Left ventricle myocardium inferior (tissue), 1 donor: ENCODE results near the gene DTNA. TPM values are rescaled to one million over a fixed set of nuclear protein-coding genes. Genes with fewer than 3 reads are reported as not detected.

Experiments
- DNase-seq: peaks from one replicate; pipeline ENCODE4 v3.0.0-alpha.2; 2020
- H3K27ac ChIP-seq: fragments of 200-600 bp; replicated peaks from 2 replicates; pipeline ENCODE4 v1.8.0; 2021
- H3K27me3 ChIP-seq: fragments of 200-600 bp; 2 replicates; pipeline ENCODE4 v1.8.0; 2021; ENCODE audit warnings: low read depth
- H3K36me3 ChIP-seq: fragments of 200-600 bp; 2 replicates; pipeline ENCODE4 v1.8.0; 2021
- H3K4me1 ChIP-seq: fragments of 200-600 bp; 2 replicates; pipeline ENCODE4 v1.8.0; 2021
- H3K4me3 ChIP-seq: fragments of 200-600 bp; 2 replicates; pipeline ENCODE4 v1.8.0; 2021; ENCODE audit warnings: mild to moderate bottlenecking, moderate library complexity
- H3K9me3 ChIP-seq: fragments of 200-600 bp; replicated peaks from 2 replicates; pipeline ENCODE4 v1.8.0; 2021
- CTCF ChIP-seq: fragments of 200-600 bp; IDR thresholded peaks from 2 replicates; pipeline ENCODE4 v1.8.0; 2021; ENCODE audit warnings: antibody characterized with exemption, mild to moderate bottlenecking, borderline replicate concordance
- intact Hi-C: fragments of 100-400 bp; cut with micrococcal nuclease; formaldehyde crosslinking; loops from one replicate; pipeline ENCODE4 v1.11.0; 2022
- total RNA-seq: library from RNA; stranded (reverse); fragmentation: NEBNext Ultra II Directional; extraction: Animal tissue kit (Norgen Biotek cat#: 25700); gene quantifications from one replicate; pipeline ENCODE4 v1.2.1, GENCODE V29; 2021
- donor health status: DM: no; HTN: yes; CAD: no; lungs with severe emphysema.

The DTNA gene
- total RNA-seq, 1 donor from 2014 or later = 167 TPM

DNA sequence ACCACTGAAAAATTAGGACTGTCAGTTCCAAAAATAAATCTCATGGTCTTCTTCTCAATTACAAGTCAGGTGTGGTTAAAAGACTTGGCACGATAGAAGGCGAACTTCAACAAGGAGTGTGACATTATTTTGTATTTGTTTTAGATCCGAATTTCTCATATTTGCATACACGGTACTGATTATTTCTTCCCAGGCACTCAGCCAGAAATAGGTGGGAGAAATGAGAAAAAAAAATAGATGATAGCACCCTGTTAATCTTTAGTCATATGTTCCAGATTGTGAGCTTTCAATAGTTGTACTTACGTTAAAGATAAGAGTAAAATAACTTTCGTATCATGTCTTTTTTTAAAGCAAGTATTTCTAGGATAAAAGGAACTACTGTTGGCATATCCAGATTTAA, 106.1 kb downstream of the DTNA start:
- Histone ChIP-seq H3K27ac (no peak overlapping the region), H3K36me3 (peaks cover 23% of the 10 kb centered on the region), H3K27me3 (no peaks in the 10 kb centered on the region), H3K9me3 (no peaks in the 10 kb centered on the region), H3K4me3 (no peak overlapping the region), H3K4me1 (peaks cover 20% of the 10 kb centered on the region)
- TF ChIP-seq CTCF = no peak
- intact Hi-C loops = no loop called here
- DNase-seq = no peak

DNA sequence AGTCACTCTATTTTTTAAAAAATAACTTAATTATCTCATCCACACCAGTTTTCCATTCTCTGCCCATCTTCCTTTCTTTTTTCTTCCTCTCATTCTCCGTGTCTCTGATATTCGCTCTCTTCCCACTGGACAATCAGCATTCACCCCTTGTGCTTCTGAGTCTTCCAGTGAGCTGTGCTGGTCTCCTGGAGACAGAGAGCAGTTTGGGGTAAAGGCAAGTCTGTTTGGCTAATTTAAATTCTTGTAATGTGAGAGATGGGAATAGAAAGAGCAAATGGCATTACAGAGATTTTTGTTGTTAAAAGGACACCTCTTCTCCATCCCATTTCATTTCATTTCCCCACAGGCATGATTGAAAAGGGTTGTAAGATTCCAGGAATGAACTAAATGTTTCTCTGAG, 107.5 kb downstream of the DTNA start:
- no peak overlapping the region for H3K4me3 ChIP-seq
- TF ChIP-seq CTCF = no peak
- H3K36me3 ChIP-seq = peaks cover 24% of the 10 kb centered on the region
- H3K27me3 ChIP-seq = no peaks in the 10 kb centered on the region
- DNase-seq = no peak
- peaks cover 20% of the 10 kb centered on the region for H3K4me1 ChIP-seq
- intact Hi-C loops = no loop called here
- no peaks in the 10 kb centered on the region for H3K9me3 ChIP-seq
- no peak overlapping the region for H3K27ac ChIP-seq

GRCh38 chr18:34818064-34818463, 108.0 kb downstream of the DTNA start:
- no peaks in the 10 kb centered on the region for H3K27me3 ChIP-seq

DNA sequence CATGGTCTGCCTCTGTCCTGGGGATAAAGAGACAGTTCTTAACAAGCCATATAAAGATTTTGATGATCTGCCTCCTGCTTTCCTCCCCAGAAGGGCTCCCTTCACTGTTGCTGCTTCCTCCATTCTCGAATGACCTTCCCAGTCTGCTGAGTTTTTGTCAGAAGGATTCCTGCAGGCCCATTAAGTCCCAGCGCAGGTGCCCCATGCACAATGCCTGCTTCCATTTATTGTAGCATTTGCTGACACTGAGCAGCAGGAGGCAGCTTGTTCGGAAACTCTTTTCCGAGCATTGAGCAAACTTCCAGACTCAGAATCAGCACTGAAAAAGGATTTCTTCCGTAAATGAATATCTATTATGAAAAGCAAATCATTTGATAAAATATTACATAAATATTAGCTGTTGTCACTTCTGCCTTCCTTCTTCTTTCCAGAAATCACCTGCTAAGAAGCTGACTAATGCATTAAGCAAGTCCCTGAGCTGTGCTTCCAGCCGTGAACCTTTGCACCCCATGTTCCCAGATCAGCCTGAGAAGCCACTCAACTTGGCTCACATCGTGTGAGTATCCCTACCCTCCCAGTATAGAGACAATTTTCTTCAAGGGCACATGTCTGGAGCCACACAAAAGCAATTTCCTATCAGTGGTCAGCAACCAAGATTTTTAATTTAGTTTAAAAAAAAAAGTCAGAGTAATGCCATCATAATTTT, 110.4 kb downstream of the DTNA start:
- H3K36me3 ChIP-seq = peaks cover 18% of the 10 kb centered on the region
- no peak overlapping the region for H3K27ac ChIP-seq
- H3K4me1 ChIP-seq = peaks cover 10% of the 10 kb centered on the region
- H3K9me3 ChIP-seq = no peaks in the 10 kb centered on the region
- intact Hi-C loops = no loop called here
- no peak for TF ChIP-seq CTCF
- DNase-seq = no peak
- no peaks in the 10 kb centered on the region for H3K27me3 ChIP-seq
- no peak overlapping the region for H3K4me3 ChIP-seq

More at GRCh38 chr18:34818064-34818463, 108.0 kb downstream of the DTNA start:
- Histone ChIP-seq H3K27ac (no peak overlapping the region), H3K9me3 (no peaks in the 10 kb centered on the region), H3K36me3 (peaks cover 20% of the 10 kb centered on the region), H3K4me3 (no peak overlapping the region), H3K4me1 (peaks cover 20% of the 10 kb centered on the region)
- TF ChIP-seq CTCF = no peak
- intact Hi-C loops = no loop called here
- DNase-seq = no peak

GRCh38 chr18:34821669-34822210, 111.6 kb downstream of the DTNA start:
- no peak for DNase-seq
- no peaks in the 10 kb centered on the region for H3K9me3 ChIP-seq
- no peak overlapping the region for H3K27ac ChIP-seq
- intact Hi-C loops = no loop called here
- TF ChIP-seq CTCF = no peak
- H3K36me3 ChIP-seq = peaks cover 20% of the 10 kb centered on the region
- no peaks in the 10 kb centered on the region for H3K4me1 ChIP-seq
- no peak overlapping the region for H3K4me3 ChIP-seq
- H3K27me3 ChIP-seq = no peaks in the 10 kb centered on the region
